GM12878 (cell line): ENCODE measurements around the gene EED. TPM values are rescaled to one million over a fixed set of nuclear protein-coding genes. Genes with fewer than 3 reads are reported as not detected.

Source experiments
- BCL3 ChIP-seq: IDR thresholded peaks from 2 replicates; pipeline ENCODE4 v1.6.1; 2011; ENCODE audit warnings: borderline replicate concordance, low read depth, mild to moderate bottlenecking, moderate library complexity, low read length; ENCODE audit not compliant: insufficient read depth, poor library complexity, severe bottlenecking
- CBX3 ChIP-seq: fragments of 200-600 bp; sonication (generic); IDR thresholded peaks from 2 replicates; pipeline ENCODE4 v1.6.1; 2016; ENCODE audit warnings: low read depth, borderline replicate concordance
- CBX5 ChIP-seq: sonication (generic); IDR thresholded peaks from 2 replicates; pipeline ENCODE4 v1.6.1; 2016; ENCODE audit warnings: low read depth, moderate library complexity, mild to moderate bottlenecking, inconsistent platforms
- HSF1 ChIP-seq: fragments of 150-350 bp; IDR thresholded peaks from 2 replicates; pipeline ENCODE4 v1.6.1; 2014; ENCODE audit warnings: mild to moderate bottlenecking, low read depth, low read length
- IKZF2 ChIP-seq, 2 experiments: fragments of 450-650 bp; IDR thresholded peaks; 2 replicates each; pipeline ENCODE4 v1.6.1; 2017; ENCODE audit warnings: mild to moderate bottlenecking in 2 of 2, moderate library complexity in 2 of 2
- IRF3 ChIP-seq: fragments of 450-650 bp; IDR thresholded peaks from 2 replicates; pipeline ENCODE4 v1.6.1; 2014; ENCODE audit warnings: mild to moderate bottlenecking
- RAD21 ChIP-seq: IDR thresholded peaks from 2 replicates; pipeline ENCODE4 v1.6.1; 2011; ENCODE audit warnings: mild to moderate bottlenecking, low read depth, low read length, moderate library complexity; ENCODE audit not compliant: insufficient read depth
- RB1 ChIP-seq: fragments of 450-650 bp; formaldehyde crosslinking; IDR thresholded peaks from 2 replicates; pipeline ENCODE4 v1.6.1; 2017; ENCODE audit warnings: mild to moderate bottlenecking, borderline replicate concordance
- TARDBP ChIP-seq: IDR thresholded peaks from 2 replicates; pipeline ENCODE4 v1.6.1; 2016; ENCODE audit warnings: borderline replicate concordance
- WRNIP1 ChIP-seq: IDR thresholded peaks from 2 replicates; pipeline ENCODE4 v1.6.1; 2011; ENCODE audit warnings: low read depth, low read length, improper control_type of control experiment, borderline replicate concordance
- YBX1 ChIP-seq: fragments of 450-650 bp; IDR thresholded peaks from 2 replicates; pipeline ENCODE4 v1.6.1; 2016; ENCODE audit warnings: antibody characterized with exemption
- YY1 ChIP-seq: IDR thresholded peaks from 2 replicates; pipeline ENCODE4 v1.6.1; 2011; ENCODE audit warnings: low read depth, mild to moderate bottlenecking, low read length
- ZBTB11 ChIP-seq: fragments of 450-650 bp; formaldehyde crosslinking; IDR thresholded peaks from 2 replicates; pipeline ENCODE4 v1.5.0; 2022; ENCODE audit warnings: mild to moderate bottlenecking, missing genetic modification characterization
- ZNF24 ChIP-seq: fragments of 450-650 bp; IDR thresholded peaks from 2 replicates; pipeline ENCODE4 v1.6.1; 2017; ENCODE audit warnings: antibody characterized with exemption, mild to moderate bottlenecking
- ZNF384 ChIP-seq: IDR thresholded peaks from 2 replicates; pipeline ENCODE4 v1.6.1; 2012; ENCODE audit warnings: low read depth, mild to moderate bottlenecking, low read length, improper control_type of control experiment, borderline replicate concordance
- ZNF622 ChIP-seq: fragments of 450-650 bp; IDR thresholded peaks from 2 replicates; pipeline ENCODE4 v1.6.1; 2017; ENCODE audit warnings: mild to moderate bottlenecking, inconsistent platforms
- polyA plus RNA-seq, 11 experiments: library from polyadenylated mRNA; depleted of rRNA in 4 of 11; unstranded in 6 of 11; stranded (reverse) in 5 of 11; fragments of >200 nt; fragmentation: Nextera tagmentation in 4 of 11; fragmentation: Illumina TruSeq in 1 of 11; extraction: Ambion mirVana in 4 of 11; extraction: Trizol in 1 of 11; gene quantifications; 1 replicate in 1 of 11; 2 replicates in 10 of 11; pipeline versions ENCODE4 v1.2.1 to v1.2.3, GENCODE V29; 2011 to 2016; ENCODE audit warnings: inconsistent platforms in 2 of 11, missing spikeins in 2 of 11, low read depth in 1 of 11
- total RNA-seq, 4 experiments: library from RNA; depleted of rRNA in 3 of 4; stranded (reverse); fragments of >200 nt in 3 of 4; fragmentation: Illumina TruSeq in 1 of 4; extraction: Trizol in 1 of 4; gene quantifications; 2 replicates each; pipeline versions ENCODE4 v1.2.1 to v1.2.3, GENCODE V29; 2013 to 2021

EED gene
- total and polyA plus RNA-seq, 10 of the 15 experiments (the other 5 are each of a cell fraction or from before 2014, with no cell fraction given), result 41.5 to 140 (median 72.2) TPM

GRCh38 chr11:86218125-86219084 is 26.1 kb upstream of the EED start (continued):
- TF ChIP-seq RAD21, result peak; percentile 88
- 0 out of 2 replicates have a peak, but pooled peaks have one; percentile 28 for TF ChIP-seq YBX1
- peak in 1 of 2 experiments; percentile 61; a peak in 1 of 4 replicates for TF ChIP-seq IKZF2 (IDR thresholded peaks at IDR 0.05)
- TF ChIP-seq BCL3, result no peak
- no peak for TF ChIP-seq TARDBP
- no peak for TF ChIP-seq ZNF622
- TF ChIP-seq HSF1, result no peak
- TF ChIP-seq ZNF384, result 0 out of 2 replicates have a peak, but pooled peaks have one; percentile 14
- 0 out of 2 replicates have a peak, but pooled peaks have one; percentile 23 for TF ChIP-seq CBX5
- no peak for TF ChIP-seq RB1
- no peak for TF ChIP-seq ZBTB11 (CRISPR knock-in tag)
- TF ChIP-seq WRNIP1, result 0 out of 2 replicates have a peak, but pooled peaks have one; percentile 87
- TF ChIP-seq ZNF24, result no peak
- TF ChIP-seq CBX3, result no peak
- no peak for TF ChIP-seq IRF3
- peak; percentile 48; the same call in 1 of the 2 replicates for TF ChIP-seq YY1
